NT2/D1 (cell line): ENCODE results near the gene TTC17.
"Not testable (repeated sequence)": the region's sequence is repeated elsewhere in the genome, so short reads cannot be mapped to it uniquely, and the experiment has no call there.

Experiments
- DNase-seq: peaks from one replicate; pipeline ENCODE4 v3.0.0-alpha.2; 2011; ENCODE audit warnings: low read depth, low spot score
- H3K27me3 ChIP-seq: 2 replicates; pipeline ENCODE4 v1.6.0; 2011; ENCODE audit warnings: mild to moderate bottlenecking; ENCODE audit not compliant: insufficient read length, insufficient read depth
- H3K36me3 ChIP-seq: 2 replicates; pipeline ENCODE4 v1.6.1; 2011; ENCODE audit warnings: mild to moderate bottlenecking, low read length, mixed read lengths; ENCODE audit not compliant: insufficient read depth, insufficient read length
- H3K4me1 ChIP-seq: 2 replicates; pipeline ENCODE4 v1.5.1; 2011; ENCODE audit not compliant: insufficient read depth, insufficient read length
- H3K4me3 ChIP-seq: 2 replicates; pipeline ENCODE4 v1.5.1; 2011; ENCODE audit warnings: low read depth; ENCODE audit not compliant: insufficient read length
- H3K9ac ChIP-seq: 2 replicates; pipeline ENCODE4 v1.6.0; 2011; ENCODE audit warnings: low read depth; ENCODE audit not compliant: insufficient read length
- H3K9me3 ChIP-seq: 2 replicates; pipeline ENCODE4 v1.5.1; 2011; ENCODE audit warnings: mild to moderate bottlenecking, low read length; ENCODE audit not compliant: insufficient read depth
- SUZ12 ChIP-seq: IDR thresholded peaks from 2 replicates; pipeline ENCODE4 v1.6.1; 2011; ENCODE audit not compliant: insufficient read length, insufficient read depth; ENCODE audit errors: extremely low read depth
- YY1 ChIP-seq: IDR thresholded peaks from 2 replicates; pipeline ENCODE4 v1.6.1; 2011; ENCODE audit not compliant: insufficient read length, insufficient read depth
- ZNF274 ChIP-seq: IDR thresholded peaks from 2 replicates; pipeline ENCODE4 v1.6.1; 2011; ENCODE audit warnings: mild to moderate bottlenecking, low read depth, low read length

The TTC17 gene

GRCh38 chr11:43341159-43341558 lies 17.6 kb upstream of the TTC17 start:
- Histone ChIP-seq H3K4me1 (no peaks in the 10 kb centered on the region), H3K36me3 (peaks cover 59% of the 10 kb centered on the region), H3K27me3 (no peaks in the 10 kb centered on the region), H3K4me3 (no peak overlapping the region), H3K9ac (no peak overlapping the region), H3K9me3 (no peaks in the 10 kb centered on the region)
- DNase-seq, result no peak
- TF ChIP-seq ZNF274 (no peak), SUZ12 (no peak), YY1 (no peak)

- H3K27me3 ChIP-seq, H3K9ac ChIP-seq, H3K4me3 ChIP-seq, H3K36me3 ChIP-seq, H3K4me1 ChIP-seq, DNase-seq: not testable (repeated sequence)
- H3K9me3 ChIP-seq, result peaks cover 11% of the 10 kb centered on the region
Measured at GRCh38 chr11:43351426-43351825, 7.3 kb upstream of the TTC17 start.

GRCh38 chr11:43354311-43354710 lies 4.4 kb upstream of the TTC17 start:
- no peaks in the 10 kb centered on the region for H3K36me3 ChIP-seq
- TF ChIP-seq ZNF274, result no peak
- TF ChIP-seq SUZ12, result no peak
- no peak for TF ChIP-seq YY1
- no peaks in the 10 kb centered on the region for H3K27me3 ChIP-seq
- H3K4me1 ChIP-seq, result no peaks in the 10 kb centered on the region
- H3K4me3 ChIP-seq, result no peak overlapping the region
- DNase-seq, result no peak
- H3K9ac ChIP-seq, result no peak overlapping the region
- peaks cover 11% of the 10 kb centered on the region for H3K9me3 ChIP-seq

- Histone ChIP-seq H3K9ac (no peak overlapping the region), H3K9me3 (peaks cover 11% of the 10 kb centered on the region), H3K36me3 (peaks cover 9% of the 10 kb centered on the region), H3K27me3 (no peaks in the 10 kb centered on the region), H3K4me1 (peaks cover 2% of the 10 kb centered on the region), H3K4me3 (no peak overlapping the region)
- TF ChIP-seq ZNF274 (no peak), SUZ12 (no peak), YY1 (no peak)
- DNase-seq, result no peak
Measured at GRCh38 chr11:43356336-43356735, 2.4 kb upstream of the TTC17 start.

GRCh38 chr11:43358279-43358800 lies 380 bp upstream of the TTC17 start:
- no peak for TF ChIP-seq ZNF274
- TF ChIP-seq SUZ12, result no peak
- no peak for TF ChIP-seq YY1
- DNase-seq, result no peak
- H3K36me3 ChIP-seq, result peaks cover 21% of the 10 kb centered on the region
- H3K4me1 ChIP-seq, result peaks cover 2% of the 10 kb centered on the region
- H3K27me3 ChIP-seq, result no peaks in the 10 kb centered on the region
- no peaks in the 10 kb centered on the region for H3K9me3 ChIP-seq
- peak overlapping the region; percentile 100 for H3K9ac ChIP-seq
- peak overlapping the region; percentile 95 for H3K4me3 ChIP-seq

- peak overlapping the region; percentile 95 for H3K4me3 ChIP-seq
- no peaks in the 10 kb centered on the region for H3K27me3 ChIP-seq
- no peak for TF ChIP-seq YY1
- TF ChIP-seq ZNF274, result no peak
- no peak for TF ChIP-seq SUZ12
- peaks cover 21% of the 10 kb centered on the region for H3K36me3 ChIP-seq
- H3K4me1 ChIP-seq, result peaks cover 2% of the 10 kb centered on the region
- H3K9me3 ChIP-seq, result no peaks in the 10 kb centered on the region
- DNase-seq, result peak; percentile 22
- H3K9ac ChIP-seq, result peak overlapping the region; percentile 100
Measured at GRCh38 chr11:43359422-43359818, 700 bp downstream of the TTC17 start.

- no peak for TF ChIP-seq SUZ12
- no peak for TF ChIP-seq ZNF274
- no peak for TF ChIP-seq YY1
- no peaks in the 10 kb centered on the region for H3K9me3 ChIP-seq
- H3K4me1 ChIP-seq, result peaks cover 2% of the 10 kb centered on the region
- no peaks in the 10 kb centered on the region for H3K27me3 ChIP-seq
- peak overlapping the region; percentile 95 for H3K4me3 ChIP-seq
- peaks cover 27% of the 10 kb centered on the region for H3K36me3 ChIP-seq
- peak overlapping the region; percentile 4 for H3K9ac ChIP-seq
- no peak for DNase-seq
Measured at GRCh38 chr11:43360361-43361032, 1.8 kb downstream of the TTC17 start.

GRCh38 chr11:43366677-43367076 lies 8.0 kb downstream of the TTC17 start:
- H3K4me3 ChIP-seq, result no peak overlapping the region
- H3K9me3 ChIP-seq, result no peaks in the 10 kb centered on the region
- H3K4me1 ChIP-seq, result no peaks in the 10 kb centered on the region
- DNase-seq, result no peak
- peaks cover 44% of the 10 kb centered on the region for H3K36me3 ChIP-seq
- TF ChIP-seq ZNF274, result no peak
- TF ChIP-seq SUZ12, result no peak
- no peak for TF ChIP-seq YY1
- no peaks in the 10 kb centered on the region for H3K27me3 ChIP-seq
- no peak overlapping the region for H3K9ac ChIP-seq
